CD4-positive, alpha-beta T cell treated with Interleukin-4 for 4 hours (primary cell): ENCODE data around the gene SHANK3.
"Not testable (repeated sequence)": the region's sequence is repeated elsewhere in the genome, so short reads cannot be mapped to it uniquely, and the experiment has no call there.

Experiments used
- DNase-seq: peaks from one replicate; pipeline ENCODE4 v3.0.0-alpha.2; 2020

Gene SHANK3

GRCh38 chr22:50654664-50655063 is 18.0 kb upstream of the SHANK3 start:
- not testable (repeated sequence) for DNase-seq

- DNase-seq = no peak
Observed at GRCh38 chr22:50656122-50657070, 16.2 kb upstream of the SHANK3 start.

DNA sequence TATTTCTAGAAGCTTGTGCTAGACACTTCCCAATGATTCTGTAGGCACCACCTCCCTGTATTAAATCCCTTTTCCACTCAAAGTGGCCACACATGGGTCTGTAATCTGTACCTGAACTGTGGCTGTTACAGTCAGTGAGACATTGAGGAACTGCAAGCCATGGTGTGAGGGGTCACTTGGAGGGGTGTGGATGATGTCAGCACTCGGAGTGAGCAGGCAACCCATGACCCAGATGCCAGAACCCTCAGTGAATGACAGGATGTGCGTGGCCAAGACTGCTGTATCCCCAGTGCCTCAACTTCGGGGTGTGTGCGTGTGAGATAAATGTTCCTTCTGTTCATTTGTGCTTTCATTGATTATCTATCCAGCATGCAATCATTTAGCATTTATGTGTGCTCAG is 14.7 kb upstream of the SHANK3 start:
- no peak for DNase-seq

DNA sequence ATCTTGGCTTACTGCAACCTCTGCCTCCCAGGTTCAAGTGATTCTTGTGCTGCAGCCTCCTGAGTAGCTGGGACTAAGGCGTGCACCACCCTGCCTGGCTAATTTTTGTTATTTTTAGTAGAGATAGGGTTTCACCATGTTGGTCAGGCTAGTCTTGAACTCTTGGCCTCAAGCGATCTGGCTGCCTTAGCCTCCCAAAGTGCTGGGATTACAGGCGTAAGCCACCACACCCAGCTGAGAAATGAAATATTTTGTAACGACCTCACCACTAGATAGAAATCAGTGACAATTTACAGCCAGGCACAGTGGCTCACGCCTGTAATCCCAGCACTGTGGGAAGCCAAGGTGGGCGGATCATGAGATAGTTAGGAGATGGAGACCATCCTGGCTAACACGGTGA is 12.9 kb upstream of the SHANK3 start:
- DNase-seq = not testable (repeated sequence)

- no peak for DNase-seq
Observed at GRCh38 chr22:50660306-50660705, 12.3 kb upstream of the SHANK3 start.

DNA sequence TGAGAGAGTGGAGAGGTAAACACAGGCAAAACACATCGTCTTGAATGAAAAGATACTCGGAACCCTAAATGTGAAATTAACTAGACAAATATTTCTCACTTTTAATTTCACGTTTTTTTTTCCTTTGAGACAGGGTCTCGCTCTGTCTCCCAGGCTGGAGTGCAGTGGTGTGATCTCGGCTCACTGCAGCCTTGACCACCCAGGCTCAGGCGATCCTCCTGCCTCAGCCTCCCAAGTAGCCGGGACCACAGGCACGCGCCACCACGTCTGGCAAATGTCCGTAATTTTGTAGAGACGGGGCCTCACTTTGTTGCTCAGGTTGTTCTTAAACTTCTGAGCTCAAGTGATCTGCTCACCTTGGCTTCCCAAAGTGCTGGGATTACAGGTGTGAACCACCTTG is 7.4 kb upstream of the SHANK3 start:
- DNase-seq = no peak

DNA sequence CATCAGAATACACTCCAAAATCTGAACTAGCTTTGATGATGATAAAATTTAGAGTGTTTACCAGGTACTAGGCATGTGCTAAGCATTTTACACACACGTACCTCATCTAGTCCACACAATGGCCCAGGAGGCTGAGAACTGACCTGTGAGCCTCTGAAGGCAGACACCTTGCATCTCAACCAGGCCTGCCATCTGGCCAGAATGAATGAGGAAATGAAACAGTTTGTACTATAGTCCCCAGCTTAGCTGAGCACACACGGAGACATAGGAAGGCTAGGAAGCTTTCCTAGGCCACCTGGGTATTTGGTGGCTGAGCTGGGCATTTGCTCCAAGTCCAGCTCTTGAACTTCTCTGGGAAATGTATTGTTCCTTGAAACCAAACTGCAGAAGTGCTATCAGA is 6.9 kb upstream of the SHANK3 start:
- no peak for DNase-seq

GRCh38 chr22:50670513-50670912 is 2.1 kb upstream of the SHANK3 start:
- no peak for DNase-seq

GRCh38 chr22:50670914-50671538 is 1.6 kb upstream of the SHANK3 start:
- no peak for DNase-seq

- no peak for DNase-seq
Observed at GRCh38 chr22:50671641-50672040, 982 bp upstream of the SHANK3 start.

GRCh38 chr22:50672041-50672440 is 582 bp upstream of the SHANK3 start:
- no peak for DNase-seq

- peak; percentile 16 for DNase-seq
Observed at GRCh38 chr22:50673231-50674129, 857 bp downstream of the SHANK3 start.

DNA sequence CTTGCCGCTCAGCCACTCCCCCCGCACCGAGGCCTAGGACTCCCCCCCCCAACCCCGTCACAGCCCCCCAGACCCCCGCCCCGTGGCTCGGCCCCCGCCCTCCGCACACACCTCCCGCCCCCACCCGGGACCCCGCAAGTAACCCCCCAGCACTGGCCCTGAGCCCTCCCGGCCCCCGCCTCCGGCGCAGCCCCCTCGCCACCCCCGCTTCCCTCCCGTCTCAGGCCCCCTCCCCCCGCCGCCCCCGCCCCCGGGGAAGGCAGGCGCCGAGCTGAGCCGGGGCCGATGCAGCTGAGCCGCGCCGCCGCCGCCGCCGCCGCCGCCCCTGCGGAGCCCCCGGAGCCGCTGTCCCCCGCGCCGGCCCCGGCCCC is 1.5 kb downstream of the SHANK3 start:
- DNase-seq = no peak

- no peak for DNase-seq
Observed at GRCh38 chr22:50674606-50675552, 2.3 kb downstream of the SHANK3 start.

DNA sequence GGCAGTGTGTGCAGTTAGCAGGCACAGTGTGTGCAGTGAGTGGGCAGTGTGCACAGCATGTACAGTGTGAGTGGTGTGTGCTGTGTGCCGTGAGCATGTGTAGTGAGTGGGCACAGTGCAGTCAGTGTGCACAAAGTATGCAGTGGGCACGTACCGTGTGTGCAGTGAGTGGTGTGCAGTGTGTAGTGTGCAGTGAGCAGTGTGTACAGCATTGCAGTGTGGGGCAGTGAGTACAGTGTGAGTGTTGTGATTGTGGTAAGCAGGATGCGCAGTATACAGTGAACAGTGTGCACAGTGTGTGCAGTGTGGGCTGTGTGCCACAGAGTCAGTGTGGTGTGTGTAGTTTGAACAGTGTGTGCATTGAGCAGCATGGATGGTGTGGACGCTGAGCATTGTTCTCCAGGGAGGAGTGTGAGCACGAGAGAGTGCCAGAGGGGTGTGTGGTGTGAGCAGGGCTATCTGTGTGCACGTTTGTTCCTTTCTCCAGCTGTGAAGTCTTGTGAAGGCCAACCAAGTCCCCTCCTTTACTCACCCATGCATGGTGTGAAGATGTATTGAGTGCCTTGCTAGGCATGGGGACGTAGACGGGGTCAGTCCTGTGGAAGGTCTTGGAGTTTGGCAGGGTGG is 3.0 kb downstream of the SHANK3 start:
- no peak for DNase-seq

DNA sequence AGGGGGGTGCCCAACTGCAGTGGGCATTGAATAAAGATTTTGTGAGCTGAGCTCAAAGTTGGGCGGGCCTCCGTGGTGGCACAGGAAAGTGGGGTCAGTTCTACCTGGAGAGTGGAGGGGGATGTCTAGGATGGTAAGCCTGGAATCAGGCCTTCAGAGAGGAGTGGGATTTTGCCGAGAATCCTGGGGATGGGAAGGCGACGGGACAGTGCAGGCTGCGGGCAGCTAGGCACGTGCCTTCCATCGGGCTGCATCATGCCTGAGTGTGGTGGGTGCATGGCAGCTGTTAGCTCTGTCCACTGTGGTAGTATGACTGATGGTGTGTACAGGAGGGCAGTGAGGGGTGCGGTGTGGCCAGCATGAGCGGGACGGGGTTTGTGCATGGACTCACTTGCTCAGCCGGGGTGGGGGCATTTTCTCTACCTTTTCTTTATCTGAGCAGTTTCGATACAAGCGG is 3.6 kb downstream of the SHANK3 start:
- no peak for DNase-seq

- no peak for DNase-seq
Observed at GRCh38 chr22:50676661-50677492, 4.3 kb downstream of the SHANK3 start.

DNA sequence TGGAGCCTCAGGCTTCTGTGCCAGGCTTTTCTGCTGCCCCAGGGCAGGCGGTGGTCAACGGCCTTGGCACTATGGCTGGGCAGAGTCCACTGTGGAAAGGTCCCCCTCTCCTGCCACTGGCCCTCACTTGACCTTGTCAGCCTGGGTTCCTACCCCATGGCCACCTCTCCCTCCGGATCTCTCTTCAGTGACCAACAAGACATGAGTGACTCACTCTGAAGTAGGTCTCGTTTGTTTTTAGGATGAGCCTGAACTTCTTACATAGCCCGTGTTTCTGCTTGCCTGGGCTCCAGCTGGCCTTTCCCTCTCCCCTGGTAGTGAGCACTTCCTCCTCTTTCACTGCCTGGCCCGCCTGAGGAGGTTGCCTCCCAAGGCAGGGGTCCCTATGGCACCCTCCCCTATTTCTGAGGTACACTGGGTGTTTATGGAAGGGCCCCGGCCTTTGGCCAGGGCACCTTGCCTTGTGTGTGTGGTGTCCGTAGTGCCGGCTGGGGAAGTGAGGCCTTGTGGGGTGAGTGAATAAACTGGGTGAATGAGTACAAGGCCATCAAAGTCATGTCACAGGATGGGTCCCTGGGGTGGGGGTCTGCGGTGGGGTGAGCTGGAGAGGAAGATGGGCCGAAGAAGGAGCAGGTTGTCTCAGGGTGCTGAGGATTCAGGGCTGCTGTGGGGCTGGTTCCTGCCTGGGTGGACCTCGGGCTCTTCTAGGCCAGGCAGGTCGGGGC is 5.0 kb downstream of the SHANK3 start:
- no peak for DNase-seq

- DNase-seq = no peak
Observed at GRCh38 chr22:50678218-50678650, 5.6 kb downstream of the SHANK3 start.
